NB4 (cell line): ENCODE data around the gene REEP3.
"Not testable (repeated sequence)": the region's sequence is repeated elsewhere in the genome, so short reads cannot be mapped to it uniquely, and the experiment has no call there.

Source experiments
- DNase-seq: peaks from one replicate; pipeline ENCODE4 v3.0.0; 2010; ENCODE audit warnings: low read depth
- H3K4me3 ChIP-seq: one replicate; pipeline ENCODE4 v1.5.1; 2011; ENCODE audit warnings: mild to moderate bottlenecking, low read depth, low read length, moderate library complexity
- MAX ChIP-seq: IDR thresholded peaks from 2 replicates; pipeline ENCODE4 v1.6.1; 2011; ENCODE audit warnings: low read depth, low read length
- MYC ChIP-seq: IDR thresholded peaks from 2 replicates; pipeline ENCODE4 v1.6.1; 2011; ENCODE audit warnings: low read depth, low read length
- POLR2A ChIP-seq: IDR thresholded peaks from 2 replicates; pipeline ENCODE4 v1.6.1; 2011; ENCODE audit warnings: mild to moderate bottlenecking; ENCODE audit not compliant: insufficient read length; ENCODE audit errors: extremely low read depth
- TF ChIP-seq, protein P1 (sequence below): IDR thresholded peaks from one replicate; pipeline ENCODE4 v1.5.1; 2012; ENCODE audit warnings: low read depth, low read length

The REEP3 gene

GRCh38 chr10:63651864-63652263, 130.7 kb downstream of the REEP3 start:
- DNase-seq, result no peak
- no peak for TF ChIP-seq POLR2A
- no peak for TF ChIP-seq MYC
- TF ChIP-seq MAX, result no peak
- TF ChIP-seq, protein P1, sequence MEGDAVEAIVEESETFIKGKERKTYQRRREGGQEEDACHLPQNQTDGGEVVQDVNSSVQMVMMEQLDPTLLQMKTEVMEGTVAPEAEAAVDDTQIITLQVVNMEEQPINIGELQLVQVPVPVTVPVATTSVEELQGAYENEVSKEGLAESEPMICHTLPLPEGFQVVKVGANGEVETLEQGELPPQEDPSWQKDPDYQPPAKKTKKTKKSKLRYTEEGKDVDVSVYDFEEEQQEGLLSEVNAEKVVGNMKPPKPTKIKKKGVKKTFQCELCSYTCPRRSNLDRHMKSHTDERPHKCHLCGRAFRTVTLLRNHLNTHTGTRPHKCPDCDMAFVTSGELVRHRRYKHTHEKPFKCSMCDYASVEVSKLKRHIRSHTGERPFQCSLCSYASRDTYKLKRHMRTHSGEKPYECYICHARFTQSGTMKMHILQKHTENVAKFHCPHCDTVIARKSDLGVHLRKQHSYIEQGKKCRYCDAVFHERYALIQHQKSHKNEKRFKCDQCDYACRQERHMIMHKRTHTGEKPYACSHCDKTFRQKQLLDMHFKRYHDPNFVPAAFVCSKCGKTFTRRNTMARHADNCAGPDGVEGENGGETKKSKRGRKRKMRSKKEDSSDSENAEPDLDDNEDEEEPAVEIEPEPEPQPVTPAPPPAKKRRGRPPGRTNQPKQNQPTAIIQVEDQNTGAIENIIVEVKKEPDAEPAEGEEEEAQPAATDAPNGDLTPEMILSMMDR, result no peak
- no peak overlapping the region for H3K4me3 ChIP-seq

GRCh38 chr10:63653747-63654146, 132.5 kb downstream of the REEP3 start:
- TF ChIP-seq, protein P1, result no peak
- TF ChIP-seq MAX (no peak), POLR2A (no peak), MYC (no peak)
- H3K4me3 ChIP-seq, result no peak overlapping the region
- no peak for DNase-seq

DNA sequence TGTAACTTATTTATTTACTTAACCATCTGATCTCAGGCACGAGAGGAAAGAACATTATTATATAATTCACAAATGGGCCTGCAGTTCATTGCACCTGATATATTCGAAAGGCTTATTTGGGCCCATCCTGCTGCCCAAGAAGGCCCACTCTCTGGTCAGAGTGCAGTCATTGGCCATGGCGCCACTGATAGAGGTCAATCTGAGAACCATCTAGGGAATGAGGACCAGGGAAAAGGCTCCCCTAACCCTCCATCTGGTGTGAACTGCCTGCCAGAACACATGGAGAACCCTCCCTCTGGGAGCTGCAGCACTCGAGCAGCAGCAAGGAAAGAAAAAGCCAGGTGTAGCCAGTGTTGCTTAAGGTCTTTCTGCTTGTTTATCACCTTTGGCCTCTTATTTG, 136.6 kb downstream of the REEP3 start:
- DNase-seq, result no peak
- H3K4me3 ChIP-seq, result no peak overlapping the region
- TF ChIP-seq POLR2A (no peak), MAX (no peak), MYC (no peak)
- TF ChIP-seq, protein P1, result no peak

GRCh38 chr10:63660941-63661340, 139.7 kb downstream of the REEP3 start:
- H3K4me3 ChIP-seq, DNase-seq: not testable (repeated sequence)

DNA sequence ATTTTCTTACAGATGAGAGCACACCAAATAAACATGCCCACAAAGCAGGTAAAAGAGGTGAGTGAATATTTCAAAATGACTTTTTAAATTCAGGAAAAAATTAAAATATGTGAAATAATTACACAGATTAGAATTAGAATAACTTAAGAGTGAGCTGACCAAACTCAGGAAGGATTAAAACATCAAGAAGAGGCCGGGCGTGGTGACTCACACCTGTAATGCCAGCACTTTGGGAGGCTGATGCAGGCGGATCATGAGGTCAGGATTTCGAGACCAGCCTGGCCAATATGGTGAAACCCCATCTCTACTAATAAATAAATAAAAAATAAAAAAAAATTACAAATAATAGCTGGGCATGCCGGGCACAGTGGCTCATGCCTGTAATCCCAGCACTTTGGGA, 140.1 kb downstream of the REEP3 start:
- no peak for DNase-seq
- TF ChIP-seq, protein P1, result no peak
- TF ChIP-seq MYC (no peak), POLR2A (no peak), MAX (no peak)
- no peak overlapping the region for H3K4me3 ChIP-seq

DNA sequence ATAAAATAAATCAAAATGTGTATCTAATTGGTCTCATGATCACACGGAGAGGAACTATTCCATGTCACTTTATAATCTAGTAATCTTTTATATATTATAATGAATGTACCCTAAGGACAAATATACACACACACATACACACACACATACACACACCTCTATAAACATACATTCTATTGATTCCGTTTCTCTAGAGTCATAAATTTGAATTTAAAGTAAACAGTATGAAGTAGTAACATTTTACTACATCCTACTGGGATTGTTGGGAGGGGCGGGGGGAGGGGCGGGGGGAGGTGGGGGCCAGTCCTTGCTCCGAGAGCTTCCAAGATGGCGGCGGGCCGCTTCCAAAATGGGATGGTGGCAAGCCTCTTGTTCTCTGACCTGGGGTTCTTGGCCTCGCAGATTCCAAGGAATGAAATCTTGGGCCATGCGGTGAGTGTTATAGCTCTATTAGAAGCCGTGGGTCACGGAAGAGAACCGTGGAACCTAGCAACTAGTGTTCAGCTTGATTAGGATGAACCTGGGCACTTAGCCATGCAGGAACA, 143.2 kb downstream of the REEP3 start:
- H3K4me3 ChIP-seq, result no peak overlapping the region
- DNase-seq, result no peak
- TF ChIP-seq MYC (no peak), MAX (no peak), POLR2A (no peak)
- TF ChIP-seq, protein P1, result no peak

- H3K4me3 ChIP-seq, DNase-seq: not testable (repeated sequence)
Observed at GRCh38 chr10:63665006-63665580, 143.9 kb downstream of the REEP3 start.
